ENCODE results near the gene XRN1. TPM values are rescaled to one million over a fixed set of nuclear protein-coding genes. Genes with fewer than 3 reads are reported as not detected.

Gene XRN1
- total RNA-seq, 1 experiment from 2014 or later: 16.5 TPM

GRCh38 chr3:142285083-142285517 lies 162.7 kb downstream of the XRN1 start:
- H3K36me3 ChIP-seq (ENCODE audit: low read depth, low read length): no peaks in the 10 kb centered on the region
- H3F3A ChIP-seq (ENCODE audit: low read length, unreplicated experiment): no peaks in the 10 kb centered on the region
- TF ChIP-seq EZH2phosphoT487 (IDR thresholded peaks at IDR 0.05; ENCODE audit: borderline replicate concordance, low read length): no peak
- no peak for TF ChIP-seq CTCF (conservative IDR thresholded peaks at IDR 0.05; ENCODE audit: low read depth, low read length)
- no peak for TF ChIP-seq EZH2 (IDR thresholded peaks at IDR 0.05; ENCODE audit: low read length, unreplicated experiment)
- H3K79me2 ChIP-seq (ENCODE audit: low read length): no peaks in the 10 kb centered on the region
- no peaks in the 10 kb centered on the region for H3K4me1 ChIP-seq (ENCODE audit: insufficient read depth, low read length)
- ChIA-PET POLR2A (ENCODE audit: unreplicated experiment) (no interaction called here), CTCF (no interaction called here)
- no peak overlapping the region for H3K9ac ChIP-seq (ENCODE audit: low read length)
- no peak overlapping the region for H3K4me2 ChIP-seq (ENCODE audit: low read length)
- intact Hi-C loops (cut with micrococcal nuclease): no loop called here
- H3K27ac ChIP-seq (ENCODE audit: low read length): no peak overlapping the region
- ATAC-seq: no peak
- BruUV-seq (replicated peaks): no TSS peak
- H2AFZ ChIP-seq (ENCODE audit: low read length): no peak overlapping the region
- H3K9me2 ChIP-seq (replicated peaks; ENCODE audit: low read length): no peaks in the 10 kb centered on the region
- H4K20me1 ChIP-seq (ENCODE audit: low read length): no peaks in the 10 kb centered on the region
- DNase-seq: no peak
- no peaks in the 10 kb centered on the region for H3K27me3 ChIP-seq (ENCODE audit: low read length)
- peaks cover 11% of the 10 kb centered on the region; the same call in 1 of the 2 replicates for H3K9me3 ChIP-seq (ENCODE audit: low read length)
- H3K4me3 ChIP-seq (ENCODE audit: low read length): no peak overlapping the region

- H3K4me3 ChIP-seq (ENCODE audit: low read length): no peak overlapping the region
- no TSS peak for BruUV-seq (replicated peaks)
- ChIA-PET CTCF (no interaction called here), POLR2A (ENCODE audit: unreplicated experiment) (no interaction called here)
- H3K9ac ChIP-seq (ENCODE audit: low read length): no peak overlapping the region
- ATAC-seq (no peak), DNase-seq (no peak)
- H3K27me3 ChIP-seq (ENCODE audit: low read length): no peaks in the 10 kb centered on the region
- H3K4me2 ChIP-seq (ENCODE audit: low read length): no peak overlapping the region
- H3F3A ChIP-seq (ENCODE audit: low read length, unreplicated experiment): no peaks in the 10 kb centered on the region
- H3K79me2 ChIP-seq (ENCODE audit: low read length): no peaks in the 10 kb centered on the region
- intact Hi-C loops (cut with micrococcal nuclease): loop anchor here (5.0 kb wide), 2 partner anchors 55 to 320 kb away; partner anchors contain the start of gene GK5
- no peak for TF ChIP-seq CTCF (conservative IDR thresholded peaks at IDR 0.05; ENCODE audit: low read depth, low read length)
- no peak for TF ChIP-seq EZH2phosphoT487 (IDR thresholded peaks at IDR 0.05; ENCODE audit: borderline replicate concordance, low read length)
- no peak for TF ChIP-seq EZH2 (IDR thresholded peaks at IDR 0.05; ENCODE audit: low read length, unreplicated experiment)
- H2AFZ ChIP-seq (ENCODE audit: low read length): no peak overlapping the region
- H3K27ac ChIP-seq (ENCODE audit: low read length): no peak overlapping the region
- no peaks in the 10 kb centered on the region for H3K36me3 ChIP-seq (ENCODE audit: low read depth, low read length)
- no peaks in the 10 kb centered on the region for H3K4me1 ChIP-seq (ENCODE audit: insufficient read depth, low read length)
- H4K20me1 ChIP-seq (ENCODE audit: low read length): no peaks in the 10 kb centered on the region
- no peaks in the 10 kb centered on the region for H3K9me2 ChIP-seq (replicated peaks; ENCODE audit: low read length)
- H3K9me3 ChIP-seq (ENCODE audit: low read length): no peaks in the 10 kb centered on the region
These were observed 165.3 kb downstream of the XRN1 start for GRCh38 chr3:142282503-142282902.

- Histone ChIP-seq H3K9me2 (replicated peaks; ENCODE audit: low read length) (no peaks in the 10 kb centered on the region), H3K9ac (ENCODE audit: low read length) (no peak overlapping the region), H3K9me3 (ENCODE audit: low read length) (no peaks in the 10 kb centered on the region), H3K36me3 (ENCODE audit: low read depth, low read length) (no peaks in the 10 kb centered on the region), H3K4me1 (ENCODE audit: insufficient read depth, low read length) (no peaks in the 10 kb centered on the region), H3K4me2 (ENCODE audit: low read length) (no peak overlapping the region), H3K27ac (ENCODE audit: low read length) (no peak overlapping the region), H3K27me3 (ENCODE audit: low read length) (no peaks in the 10 kb centered on the region), H3F3A (ENCODE audit: low read length, unreplicated experiment) (no peaks in the 10 kb centered on the region), H3K79me2 (ENCODE audit: low read length) (no peaks in the 10 kb centered on the region), H3K4me3 (ENCODE audit: low read length) (no peak overlapping the region), H2AFZ (ENCODE audit: low read length) (no peak overlapping the region), H4K20me1 (ENCODE audit: low read length) (no peaks in the 10 kb centered on the region)
- CTCF ChIA-PET: no interaction called here
- DNase-seq (no peak), ATAC-seq (no peak)
- POLR2A ChIA-PET (ENCODE audit: unreplicated experiment): no interaction called here
- BruUV-seq (replicated peaks): no TSS peak
- intact Hi-C loops (cut with micrococcal nuclease): loop anchor here (2.0 to 5.0 kb wide), 4 partner anchors 54 to 319 kb away; partner anchors contain the start of gene GK5
- TF ChIP-seq EZH2 (IDR thresholded peaks at IDR 0.05; ENCODE audit: low read length, unreplicated experiment) (no peak), EZH2phosphoT487 (IDR thresholded peaks at IDR 0.05; ENCODE audit: borderline replicate concordance, low read length) (no peak), CTCF (conservative IDR thresholded peaks at IDR 0.05; ENCODE audit: low read depth, low read length) (no peak)
These were observed 166.4 kb downstream of the XRN1 start for GRCh38 chr3:142281474-142281873.

Data from PC-3 (cell line).